SU-DHL-6 (cell line): ENCODE results near the gene PLA2G4B.

Source experiments
- H2AFZ ChIP-seq: fragments of 200-600 bp; sonication (generic); 2 replicates; pipeline ENCODE4 v1.6.1; 2014; ENCODE audit warnings: low read depth, mild to moderate bottlenecking, moderate library complexity, mixed read lengths, antibody characterized with exemption, low read length; ENCODE audit not compliant: severe bottlenecking
- H3F3A ChIP-seq: fragments of 200-600 bp; shearing (Covaris generic); 2 replicates; pipeline ENCODE4 v1.6.0; 2016; ENCODE audit warnings: antibody characterized with exemption, mild to moderate bottlenecking; ENCODE audit not compliant: insufficient read depth
- H3K27ac ChIP-seq: fragments of 200-600 bp; sonication (generic); 2 replicates; pipeline ENCODE4 v1.5.1; 2016; ENCODE audit warnings: low read depth, mild to moderate bottlenecking, low read length, moderate library complexity, mixed read lengths
- H3K27me3 ChIP-seq: fragments of 200-600 bp; sonication (generic), shearing (Covaris generic); 2 replicates; pipeline ENCODE4 v1.6.0; 2014; ENCODE audit warnings: mild to moderate bottlenecking, low read length
- H3K36me3 ChIP-seq: fragments of 200-600 bp; sonication (generic); 2 replicates; pipeline ENCODE4 v1.6.1; 2014; ENCODE audit warnings: mild to moderate bottlenecking, low read length, mixed read lengths
- H3K4me2 ChIP-seq: fragments of 300-600, 200-600 bp; shearing (Covaris generic), sonication (generic); 2 replicates; pipeline ENCODE4 v1.6.0; 2014; ENCODE audit warnings: low read length, low read depth, mild to moderate bottlenecking; ENCODE audit not compliant: poor library complexity, severe bottlenecking
- H3K4me3 ChIP-seq: fragments of 200-600 bp; sonication (generic); 2 replicates; pipeline ENCODE4 v1.5.1; 2014; ENCODE audit warnings: antibody characterized with exemption, low read length, mild to moderate bottlenecking, mixed read lengths; ENCODE audit not compliant: insufficient read depth, poor library complexity, severe bottlenecking
- H3K79me2 ChIP-seq: fragments of 200-600 bp; sonication (generic); 2 replicates; pipeline ENCODE4 v1.6.1; 2014; ENCODE audit warnings: mild to moderate bottlenecking, low read length, moderate library complexity; ENCODE audit not compliant: insufficient read depth
- H3K9ac ChIP-seq: fragments of 200-600 bp; sonication (generic); 2 replicates; pipeline ENCODE4 v1.7.0; 2014; ENCODE audit warnings: mild to moderate bottlenecking, low read length
- H3K9me2 ChIP-seq: fragments of 200-600 bp; sonication (generic); replicated peaks from 2 replicates; pipeline ENCODE4 v1.6.1; 2014; ENCODE audit warnings: low read length; ENCODE audit not compliant: insufficient read depth
- H3K9me3 ChIP-seq: fragments of 200-600 bp; sonication (generic); 2 replicates; pipeline ENCODE4 v1.6.1; 2014; ENCODE audit warnings: low read length, mixed read lengths; ENCODE audit not compliant: insufficient read depth
- H4K20me1 ChIP-seq: fragments of 200-600 bp; sonication (generic); 2 replicates; pipeline ENCODE4 v1.6.1; 2014; ENCODE audit warnings: low read depth, mild to moderate bottlenecking, antibody characterized with exemption, low read length, moderate library complexity, mixed read lengths
- CTCF ChIP-seq: fragments of 200-600 bp; sonication (generic); IDR thresholded peaks from one replicate; pipeline ENCODE4 v1.5.1; 2017; ENCODE audit warnings: antibody characterized with exemption, mild to moderate bottlenecking, low read length, moderate library complexity; ENCODE audit not compliant: insufficient read depth, poor library complexity, severe bottlenecking
- EZH2phosphoT487 ChIP-seq: fragments of 200-600 bp; sonication (generic), shearing (Covaris generic); conservative IDR thresholded peaks from 2 replicates; pipeline ENCODE4 v1.6.1; 2018; ENCODE audit warnings: mild to moderate bottlenecking, antibody characterized with exemption, low read length, moderate library complexity, mixed read lengths

Gene PLA2G4B

GRCh38 chr15:41880156-41880877 is 41.7 kb downstream of the PLA2G4B start:
- Histone ChIP-seq H3K27ac (no peak overlapping the region), H3K9ac (no peak overlapping the region), H4K20me1 (no peaks in the 10 kb centered on the region), H3K79me2 (no peaks in the 10 kb centered on the region), H3K4me2 (no peak overlapping the region), H3F3A (no peaks in the 10 kb centered on the region), H3K4me3 (no peak overlapping the region), H2AFZ (no peak overlapping the region), H3K36me3 (no peaks in the 10 kb centered on the region), H3K9me3 (no peaks in the 10 kb centered on the region), H3K9me2 (no peaks in the 10 kb centered on the region), H3K27me3 (no peaks in the 10 kb centered on the region)
- no peak for TF ChIP-seq CTCF

- Histone ChIP-seq H3F3A (no peaks in the 10 kb centered on the region), H3K27ac (no peak overlapping the region), H2AFZ (no peak overlapping the region), H3K9me3 (no peaks in the 10 kb centered on the region), H4K20me1 (no peaks in the 10 kb centered on the region), H3K4me2 (no peak overlapping the region), H3K4me3 (no peak overlapping the region), H3K79me2 (no peaks in the 10 kb centered on the region), H3K36me3 (no peaks in the 10 kb centered on the region), H3K9me2 (no peaks in the 10 kb centered on the region), H3K27me3 (no peaks in the 10 kb centered on the region), H3K9ac (no peak overlapping the region)
- no peak for TF ChIP-seq EZH2phosphoT487
- no peak for TF ChIP-seq CTCF
Measured at GRCh38 chr15:41881086-41881485, 42.4 kb downstream of the PLA2G4B start.

- Histone ChIP-seq H3K79me2 (no peaks in the 10 kb centered on the region), H3K9ac (no peak overlapping the region), H4K20me1 (no peaks in the 10 kb centered on the region), H3K4me2 (no peak overlapping the region), H2AFZ (no peak overlapping the region), H3F3A (no peaks in the 10 kb centered on the region), H3K9me2 (no peaks in the 10 kb centered on the region), H3K36me3 (no peaks in the 10 kb centered on the region), H3K4me3 (no peak overlapping the region), H3K9me3 (no peaks in the 10 kb centered on the region), H3K27me3 (no peaks in the 10 kb centered on the region), H3K27ac (no peak overlapping the region)
- TF ChIP-seq EZH2phosphoT487 (no peak), CTCF (no peak)
Measured at GRCh38 chr15:41881550-41881919, 42.9 kb downstream of the PLA2G4B start.
